Rectal smooth muscle tissue (tissue), 1 donor: ENCODE data around the gene SLC12A7.

ENCODE experiments used
- H3K27ac ChIP-seq: one replicate; pipeline ENCODE4 v1.7.0; 2013; ENCODE audit warnings: low read depth, low read length, inconsistent platforms
- H3K27me3 ChIP-seq: one replicate; pipeline ENCODE4 v1.7.0; 2013; ENCODE audit warnings: low read length; ENCODE audit not compliant: control insufficient read depth, insufficient read depth
- H3K36me3 ChIP-seq: one replicate; pipeline ENCODE4 v1.7.0; 2013; ENCODE audit warnings: low read length; ENCODE audit not compliant: control insufficient read depth, insufficient read depth
- H3K4me1 ChIP-seq: one replicate; pipeline ENCODE4 v1.7.0; 2013; ENCODE audit warnings: low read length; ENCODE audit not compliant: control insufficient read depth, insufficient read depth
- H3K4me3 ChIP-seq: one replicate; pipeline ENCODE4 v1.7.0; 2013; ENCODE audit warnings: low read length
- H3K9ac ChIP-seq: one replicate; pipeline ENCODE4 v1.7.0; 2013; ENCODE audit warnings: low read length

Gene SLC12A7

DNA sequence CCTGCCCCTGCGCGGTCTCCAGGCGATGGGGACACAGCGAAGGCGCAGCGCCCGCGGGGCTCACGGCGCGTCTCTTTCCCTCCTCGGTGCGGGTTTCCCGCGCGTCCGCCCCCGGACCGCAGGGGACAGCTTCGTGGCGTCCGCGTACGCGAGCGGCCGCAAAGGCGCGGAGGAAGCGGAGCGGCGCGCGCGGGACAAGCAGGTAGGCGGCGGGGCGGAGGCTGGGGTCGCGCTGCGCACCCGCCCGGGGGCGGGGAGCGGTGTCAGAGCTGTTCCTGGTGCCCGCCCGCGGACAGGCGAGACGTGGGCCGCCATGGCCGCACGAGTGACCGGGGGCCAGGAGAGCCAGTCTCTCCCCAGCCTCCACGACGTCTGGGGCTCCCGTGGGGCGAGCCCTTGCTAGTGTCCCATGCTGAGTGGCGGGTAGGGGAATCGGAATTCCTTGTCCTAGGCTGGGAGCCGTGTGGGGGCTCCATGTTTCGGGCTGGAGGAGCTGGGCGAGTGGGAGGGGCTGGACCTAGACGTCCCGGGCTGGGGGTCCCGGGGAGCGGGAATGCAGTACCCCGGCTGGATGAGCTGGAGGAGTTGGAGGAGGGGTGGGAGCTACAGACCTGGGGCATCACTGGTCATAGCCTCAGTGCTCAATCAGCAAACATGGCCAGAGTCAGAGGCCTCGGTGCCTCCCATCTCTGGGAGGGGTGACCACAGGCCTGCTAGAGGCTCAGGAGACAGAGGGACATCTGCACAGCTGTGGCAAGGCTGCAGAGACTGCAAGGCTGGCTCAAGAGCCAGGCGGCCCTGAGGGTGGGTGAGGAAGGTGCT lies 102.3 kb downstream of the SLC12A7 start:
- Histone ChIP-seq H3K27me3 (peaks cover 15% of the 10 kb centered on the region), H3K36me3 (no peaks in the 10 kb centered on the region), H3K4me3 (peak overlapping the region; percentile 23), H3K27ac (no peak overlapping the region), H3K4me1 (no peaks in the 10 kb centered on the region), H3K9ac (no peak overlapping the region)

DNA sequence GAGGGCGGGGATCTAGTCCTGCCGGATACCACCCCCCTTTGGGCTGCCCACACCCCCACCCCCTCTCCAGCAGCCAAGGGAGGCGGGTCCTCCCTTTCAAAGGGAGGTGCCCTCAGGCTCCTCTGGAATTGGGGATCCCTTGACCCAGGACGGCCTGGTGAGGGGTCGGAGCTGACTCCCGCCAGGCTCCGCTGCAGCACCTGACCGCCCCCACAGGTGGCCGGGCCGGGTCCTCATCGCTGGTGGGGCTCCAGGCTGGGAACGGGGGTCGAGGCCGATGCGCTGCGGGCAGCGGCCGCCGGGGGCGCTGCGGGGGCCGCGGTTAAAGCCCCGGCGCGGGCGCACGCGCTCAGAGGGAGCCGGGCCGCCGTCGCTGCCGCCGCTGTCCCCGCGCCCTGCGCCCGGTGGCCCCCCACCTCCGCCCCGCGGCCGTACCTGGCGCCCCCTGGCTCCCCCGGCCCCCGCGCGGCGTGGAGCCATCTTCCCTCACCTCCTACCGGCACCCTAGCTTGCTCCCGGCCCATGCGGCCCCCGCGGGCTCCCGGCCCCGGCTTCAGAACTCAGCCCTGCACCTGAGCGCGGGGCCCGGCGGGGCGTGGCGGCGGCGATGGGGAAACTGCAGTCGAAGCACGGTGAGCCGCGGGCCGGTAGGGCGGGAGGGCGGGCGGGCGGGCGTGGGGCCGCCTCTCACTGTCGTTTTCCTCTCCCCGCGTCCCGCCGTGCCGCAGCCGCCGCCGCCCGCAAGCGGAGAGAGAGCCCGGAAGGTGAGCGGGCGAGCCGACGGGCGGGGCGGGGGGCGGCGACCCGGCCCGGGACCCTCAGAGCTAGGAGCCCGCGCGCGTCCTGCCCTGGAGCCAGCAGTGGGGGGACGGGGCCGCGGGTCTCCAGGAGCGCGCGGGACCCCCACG lies 103.2 kb downstream of the SLC12A7 start, which contains the start of gene NKD2:
TSS of gene NKD2 (plus strand) at position 352 of the 908 bp plus-strand sequence. CDS start at position 608, 256 bp downstream.
- Histone ChIP-seq H3K4me1 (no peaks in the 10 kb centered on the region), H3K27ac (no peak within 1 kb of the TSS), H3K27me3 (peaks cover 15% of the 10 kb centered on the region), H3K36me3 (no peaks in the 10 kb centered on the region), H3K9ac (no peak within 1 kb of the TSS), H3K4me3 (peak within 1 kb of the TSS; percentile 30)

DNA sequence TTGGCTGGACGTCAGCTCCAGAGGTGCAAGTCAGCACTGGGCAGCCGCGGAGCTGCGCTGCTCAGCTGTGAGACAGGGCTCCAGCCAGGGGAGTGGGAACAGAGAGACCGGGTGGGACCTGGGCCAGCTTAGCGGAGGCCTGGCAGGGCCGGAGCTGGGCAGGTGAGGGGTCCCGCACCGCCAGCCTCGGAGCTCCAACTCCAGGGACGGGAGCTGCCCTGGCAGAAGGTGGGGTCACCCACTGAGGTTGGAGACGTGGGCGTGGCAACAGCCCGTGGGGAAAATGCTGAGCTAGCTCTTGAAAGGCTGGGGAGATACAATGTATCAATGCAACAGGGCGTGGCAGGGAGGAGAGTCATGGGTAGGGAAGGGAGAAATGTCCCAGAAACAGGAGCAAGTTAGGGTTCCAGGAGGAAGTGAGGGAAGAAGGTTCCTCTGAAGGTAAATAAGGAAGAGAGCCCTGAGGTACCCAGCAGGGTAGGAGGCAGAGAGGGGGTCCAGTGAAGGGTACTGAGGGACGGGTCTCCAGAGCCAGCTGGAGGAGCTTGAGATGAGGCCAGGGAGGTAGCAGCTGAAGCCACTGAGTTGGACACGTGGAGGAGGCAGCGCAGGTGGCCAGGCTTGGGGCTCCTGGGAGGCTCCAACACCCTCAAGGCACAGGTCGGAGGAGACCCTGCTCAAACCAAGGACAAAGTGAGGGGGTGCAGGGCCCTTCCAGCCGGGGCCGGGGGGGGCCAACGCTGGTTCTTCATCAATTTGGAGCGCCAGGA lies 104.0 kb downstream of the SLC12A7 start:
- H3K4me3 ChIP-seq: no peak overlapping the region
- H3K9ac ChIP-seq: no peak overlapping the region
- H3K27me3 ChIP-seq: peaks cover 15% of the 10 kb centered on the region
- no peaks in the 10 kb centered on the region for H3K36me3 ChIP-seq
- no peak overlapping the region for H3K27ac ChIP-seq
- H3K4me1 ChIP-seq: no peaks in the 10 kb centered on the region

- no peak overlapping the region for H3K9ac ChIP-seq
- H3K4me1 ChIP-seq: no peaks in the 10 kb centered on the region
- H3K36me3 ChIP-seq: no peaks in the 10 kb centered on the region
- H3K27ac ChIP-seq: no peak overlapping the region
- H3K4me3 ChIP-seq: no peak overlapping the region
- H3K27me3 ChIP-seq: peaks cover 15% of the 10 kb centered on the region
Observed at GRCh38 chr5:1007221-1007680, 104.6 kb downstream of the SLC12A7 start.

DNA sequence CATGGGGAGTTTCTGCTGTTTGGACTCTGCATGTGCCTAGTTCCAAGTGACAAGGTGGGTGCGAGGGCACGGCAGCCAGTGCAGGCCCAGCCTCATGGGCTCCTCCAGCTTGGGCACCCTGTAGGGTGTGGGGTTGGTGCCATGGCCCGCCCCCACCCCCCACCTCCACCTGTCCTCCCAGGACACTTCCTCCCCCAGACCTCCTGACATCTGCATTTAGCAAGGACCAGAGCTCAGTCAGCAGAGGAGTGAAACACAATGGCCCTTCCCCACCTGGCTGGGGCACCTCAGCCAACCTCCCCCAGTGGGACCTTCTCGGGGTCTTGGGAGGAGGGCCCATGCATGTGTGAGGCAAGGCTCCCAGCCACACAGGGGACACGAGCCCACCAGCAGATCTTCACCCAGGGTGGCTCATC lies 105.2 kb downstream of the SLC12A7 start:
- Histone ChIP-seq H3K27me3 (peaks cover 15% of the 10 kb centered on the region), H3K4me1 (no peaks in the 10 kb centered on the region)

GRCh38 chr5:1005904-1006655 lies 105.8 kb downstream of the SLC12A7 start:
- Histone ChIP-seq H3K4me3 (no peak overlapping the region), H3K27me3 (peaks cover 15% of the 10 kb centered on the region), H3K36me3 (no peaks in the 10 kb centered on the region), H3K9ac (no peak overlapping the region), H3K27ac (no peak overlapping the region), H3K4me1 (no peaks in the 10 kb centered on the region)

More for the DNA sequence above, 105.2 kb downstream of the SLC12A7 start:
- Histone ChIP-seq H3K9ac (no peak overlapping the region), H3K27ac (no peak overlapping the region), H3K36me3 (no peaks in the 10 kb centered on the region), H3K4me3 (no peak overlapping the region)

- H3K4me3 ChIP-seq: peak overlapping the region; percentile 54
- no peaks in the 10 kb centered on the region for H3K4me1 ChIP-seq
- H3K27me3 ChIP-seq: peaks cover 11% of the 10 kb centered on the region
- H3K9ac ChIP-seq: no peak overlapping the region
- no peaks in the 10 kb centered on the region for H3K36me3 ChIP-seq
- H3K27ac ChIP-seq: no peak overlapping the region
Observed at GRCh38 chr5:1005249-1005851, 106.5 kb downstream of the SLC12A7 start.

GRCh38 chr5:1004461-1005248 lies 107.2 kb downstream of the SLC12A7 start:
- Histone ChIP-seq H3K4me1 (no peaks in the 10 kb centered on the region), H3K9ac (no peak overlapping the region), H3K27me3 (peaks cover 8% of the 10 kb centered on the region), H3K36me3 (no peaks in the 10 kb centered on the region), H3K27ac (peak overlapping the region; percentile 30), H3K4me3 (peak overlapping the region; percentile 54)

GRCh38 chr5:1003296-1003937 lies 108.4 kb downstream of the SLC12A7 start:
- Histone ChIP-seq H3K9ac (no peak overlapping the region), H3K27me3 (peaks cover 6% of the 10 kb centered on the region), H3K4me3 (no peak overlapping the region), H3K4me1 (peaks cover under 1% of the 10 kb centered on the region), H3K36me3 (no peaks in the 10 kb centered on the region), H3K27ac (no peak overlapping the region)

- Histone ChIP-seq H3K4me3 (no peak overlapping the region), H3K9ac (no peak overlapping the region), H3K4me1 (peaks cover 2% of the 10 kb centered on the region), H3K36me3 (no peaks in the 10 kb centered on the region), H3K27ac (no peak overlapping the region), H3K27me3 (peaks cover 6% of the 10 kb centered on the region)
Observed at GRCh38 chr5:1002836-1003235, 109.0 kb downstream of the SLC12A7 start.
